Epithelial cell of esophagus (primary cell): Measurements from ENCODE around the gene SLC17A1.

Source experiments
- DNase-seq: peaks from one replicate; pipeline ENCODE4 v3.0.0; 2010; ENCODE audit warnings: low read depth
- H3K4me3 ChIP-seq: 2 replicates; pipeline ENCODE4 v1.5.1; 2011; ENCODE audit warnings: mild to moderate bottlenecking, low read length, control low read depth
- TF ChIP-seq, protein P1 (sequence below): IDR thresholded peaks from 2 replicates; pipeline ENCODE4 v1.5.1; 2011; ENCODE audit warnings: low read depth, mild to moderate bottlenecking, low read length, control low read depth, inconsistent platforms; ENCODE audit not compliant: insufficient read depth; ENCODE audit errors: missing control alignments

SLC17A1 gene

DNA sequence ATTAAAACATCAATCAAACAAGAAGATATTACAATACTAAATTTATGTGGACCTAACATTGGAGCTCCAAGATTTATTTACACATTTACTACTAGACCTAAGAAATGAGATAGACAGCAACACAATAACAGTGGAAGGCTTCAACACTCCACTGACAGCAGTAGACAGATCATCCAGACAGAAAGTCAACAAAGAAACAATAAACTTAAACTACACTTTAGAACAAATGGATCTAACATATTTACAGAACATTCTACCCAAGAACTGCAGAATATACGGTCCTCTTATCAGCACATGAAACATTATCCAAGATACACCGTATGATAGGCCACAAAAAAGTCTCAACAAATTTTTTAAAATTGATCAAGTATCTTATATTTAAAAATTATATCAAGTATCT is 27.0 kb downstream of the SLC17A1 start:
- TF ChIP-seq, protein P1, sequence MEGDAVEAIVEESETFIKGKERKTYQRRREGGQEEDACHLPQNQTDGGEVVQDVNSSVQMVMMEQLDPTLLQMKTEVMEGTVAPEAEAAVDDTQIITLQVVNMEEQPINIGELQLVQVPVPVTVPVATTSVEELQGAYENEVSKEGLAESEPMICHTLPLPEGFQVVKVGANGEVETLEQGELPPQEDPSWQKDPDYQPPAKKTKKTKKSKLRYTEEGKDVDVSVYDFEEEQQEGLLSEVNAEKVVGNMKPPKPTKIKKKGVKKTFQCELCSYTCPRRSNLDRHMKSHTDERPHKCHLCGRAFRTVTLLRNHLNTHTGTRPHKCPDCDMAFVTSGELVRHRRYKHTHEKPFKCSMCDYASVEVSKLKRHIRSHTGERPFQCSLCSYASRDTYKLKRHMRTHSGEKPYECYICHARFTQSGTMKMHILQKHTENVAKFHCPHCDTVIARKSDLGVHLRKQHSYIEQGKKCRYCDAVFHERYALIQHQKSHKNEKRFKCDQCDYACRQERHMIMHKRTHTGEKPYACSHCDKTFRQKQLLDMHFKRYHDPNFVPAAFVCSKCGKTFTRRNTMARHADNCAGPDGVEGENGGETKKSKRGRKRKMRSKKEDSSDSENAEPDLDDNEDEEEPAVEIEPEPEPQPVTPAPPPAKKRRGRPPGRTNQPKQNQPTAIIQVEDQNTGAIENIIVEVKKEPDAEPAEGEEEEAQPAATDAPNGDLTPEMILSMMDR, result no peak
- no peak overlapping the region for H3K4me3 ChIP-seq
- no peak for DNase-seq

DNA sequence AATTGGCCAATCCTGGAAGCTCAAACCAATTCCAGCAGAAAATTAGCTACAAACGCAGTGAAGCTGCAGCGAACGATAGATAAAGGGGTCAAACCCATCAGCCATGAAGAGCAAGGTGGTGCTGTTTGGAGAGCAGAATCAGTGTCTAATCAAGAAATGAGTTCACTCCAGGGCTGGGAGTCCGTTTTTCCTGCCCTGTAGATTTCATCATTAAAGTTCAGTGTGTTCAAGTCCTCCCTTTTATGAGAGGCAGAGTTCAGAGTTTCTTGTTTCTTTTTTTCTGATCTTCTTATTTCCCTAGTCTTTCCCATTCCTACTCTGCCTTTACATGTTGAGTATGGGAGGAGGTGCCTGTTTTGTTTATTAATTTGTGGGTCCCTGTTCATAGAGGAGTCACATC is 30.4 kb downstream of the SLC17A1 start:
- no peak for DNase-seq
- TF ChIP-seq, protein P1, result no peak
- H3K4me3 ChIP-seq, result no peak overlapping the region

DNA sequence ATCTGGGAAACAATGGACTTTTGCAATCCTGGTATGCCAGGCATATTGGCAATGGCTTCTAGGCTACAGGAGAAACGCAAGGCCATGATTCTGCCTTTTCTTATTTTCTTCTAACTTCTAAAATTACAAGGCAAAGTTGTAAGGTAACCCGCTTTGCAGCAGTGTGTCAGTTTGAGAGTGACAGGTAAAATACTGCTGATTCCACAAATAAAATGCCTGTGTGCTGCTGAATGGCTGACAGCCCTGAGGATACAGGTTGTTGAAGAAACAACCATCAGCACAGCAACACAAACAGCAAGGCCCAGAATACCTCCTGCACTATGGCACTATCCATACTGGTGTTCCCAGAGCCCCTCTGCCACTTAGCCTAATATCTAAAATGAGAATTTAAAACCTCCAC is 37.1 kb downstream of the SLC17A1 start:
- DNase-seq, result no peak
- H3K4me3 ChIP-seq, result no peak overlapping the region
- TF ChIP-seq, protein P1, result no peak

DNA sequence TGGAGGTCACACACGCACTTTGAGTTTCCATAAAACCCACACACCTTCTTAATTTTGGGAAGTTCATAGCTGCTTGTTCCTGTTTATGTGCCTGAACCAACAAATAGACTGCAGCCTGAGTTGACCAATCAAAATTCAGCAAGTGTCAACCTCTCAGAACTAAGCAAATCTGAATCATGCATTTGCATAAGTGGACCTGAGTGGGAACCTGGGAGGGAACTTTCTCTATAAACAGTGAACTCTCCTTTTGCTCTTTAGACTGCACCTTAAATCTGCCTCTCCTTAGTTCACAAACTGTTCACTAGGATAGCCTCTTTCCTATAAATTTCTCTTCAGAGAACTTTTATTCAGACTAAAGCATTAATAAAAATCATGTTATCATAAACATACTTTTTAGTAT is 37.9 kb downstream of the SLC17A1 start:
- TF ChIP-seq, protein P1, result no peak
- H3K4me3 ChIP-seq, result no peak overlapping the region
- DNase-seq, result no peak

DNA sequence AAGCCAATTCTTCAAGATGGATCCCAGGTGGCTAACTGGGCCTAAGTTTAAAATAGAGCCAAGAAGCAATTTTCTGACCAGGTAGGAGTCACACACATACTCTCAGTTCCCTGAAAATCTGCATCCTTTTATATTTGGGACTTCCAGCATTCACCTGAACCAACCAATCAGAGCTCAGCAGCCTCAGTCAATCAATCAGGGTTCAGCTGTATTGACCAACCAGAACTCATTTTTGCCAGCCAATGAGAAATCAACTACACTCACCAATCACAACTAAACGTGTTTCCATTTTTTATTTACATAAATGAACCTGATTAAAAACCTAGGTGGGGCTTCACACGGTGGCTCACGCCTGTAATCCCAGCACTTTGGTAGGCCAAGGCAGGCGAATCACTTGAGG is 39.8 kb downstream of the SLC17A1 start:
- TF ChIP-seq, protein P1, result no peak
- H3K4me3 ChIP-seq, result no peak overlapping the region
- no peak for DNase-seq

DNA sequence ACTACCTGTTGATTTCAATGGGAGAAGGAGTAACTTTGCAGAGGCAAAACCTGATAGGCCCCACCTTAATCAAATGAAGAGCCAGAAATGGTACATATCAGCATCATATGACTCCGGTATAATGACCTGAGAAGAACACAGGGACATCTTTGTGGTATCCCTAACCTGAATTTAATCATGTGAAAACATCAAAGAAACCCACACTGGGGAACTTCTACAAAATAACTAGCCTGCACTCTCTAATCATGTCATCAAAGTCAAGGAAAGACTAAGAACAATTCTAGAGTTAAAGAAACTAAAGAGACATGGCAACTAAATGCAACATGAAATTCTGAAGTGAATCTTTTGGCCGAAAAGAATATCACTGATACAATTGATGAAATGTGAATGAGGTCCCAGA is 42.4 kb downstream of the SLC17A1 start:
- H3K4me3 ChIP-seq, result no peak overlapping the region
- TF ChIP-seq, protein P1, result no peak
- no peak for DNase-seq

DNA sequence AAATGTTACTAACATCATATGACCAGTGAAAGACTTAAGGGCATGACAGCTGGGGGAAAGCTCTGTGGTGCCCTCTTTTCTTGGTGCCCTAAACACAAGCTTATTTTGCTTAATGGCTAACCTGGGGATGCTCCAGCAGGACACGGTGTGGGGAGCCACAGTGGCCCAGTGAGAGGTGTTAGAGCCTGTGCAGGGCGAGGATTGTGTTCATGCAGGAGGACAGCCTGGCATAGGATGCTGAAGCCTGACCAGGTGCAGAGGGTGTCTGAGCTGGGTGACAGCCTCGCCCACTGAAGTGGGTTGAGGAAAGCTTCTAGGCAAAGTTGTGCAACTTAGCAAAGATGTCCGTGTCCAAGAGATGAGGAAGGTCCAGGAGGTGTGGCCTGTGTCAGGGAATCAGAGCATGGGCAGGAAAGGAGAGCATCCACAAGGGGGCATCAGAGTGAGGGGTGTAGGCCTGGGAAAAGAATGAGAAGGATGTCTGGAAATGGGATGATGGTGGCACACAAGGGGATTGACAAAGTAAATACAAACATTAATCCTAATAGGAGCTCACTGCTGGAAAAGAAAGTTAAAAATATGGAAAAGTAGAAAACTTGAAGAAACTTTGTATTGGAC is 43.4 kb downstream of the SLC17A1 start:
- peak; percentile 64 for DNase-seq
- no peak overlapping the region for H3K4me3 ChIP-seq
- TF ChIP-seq, protein P1, result peak; percentile 73
